NCI-H1436 (cell line): ENCODE measurements around the gene FGFRL1.

Source experiments
- DNase-seq: peaks from one replicate; lab custom pipeline; 2025; lab: John Stamatoyannopoulos, UW

FGFRL1 gene

DNA sequence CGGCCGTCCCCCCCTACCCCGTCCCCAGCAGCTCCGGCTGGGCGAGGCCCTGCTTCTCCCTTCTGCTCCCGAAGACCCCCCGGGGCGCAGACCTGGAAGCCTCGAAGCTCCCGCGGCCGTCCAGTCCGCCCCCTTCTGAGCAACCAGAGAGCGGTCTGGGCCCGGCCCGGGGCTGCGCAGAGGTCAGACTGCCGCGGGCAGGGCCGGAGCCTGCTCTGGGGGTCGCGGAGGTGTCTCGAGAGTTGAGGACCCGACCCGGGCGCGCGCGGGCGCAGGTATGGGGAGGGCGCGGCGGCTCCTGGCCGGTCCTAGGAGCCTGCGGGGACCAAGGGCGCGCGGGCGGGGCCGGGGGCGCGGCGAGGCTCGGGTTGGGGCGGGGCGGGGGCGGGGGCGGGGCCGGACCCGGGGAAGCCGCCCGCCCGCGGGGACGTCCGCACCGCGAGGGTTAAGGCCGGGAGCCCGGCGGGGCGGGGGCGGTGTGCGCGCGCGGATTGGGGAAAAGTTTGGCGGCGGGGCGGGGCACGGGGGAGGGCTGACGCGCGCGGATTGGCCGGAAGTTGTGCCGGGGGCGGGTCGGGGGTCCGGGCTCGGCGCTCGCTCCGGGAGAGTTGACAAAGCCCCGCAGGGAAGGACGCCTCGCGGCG is at the start of gene FGFRL1:
Gene FGFRL1 (plus strand): TSS at position 605 of the 644 bp plus-strand sequence. CDS start 860 bp downstream, outside the sequence.
- no peak for DNase-seq

GRCh38 chr4:962231-963208 is 48.9 kb upstream of the FGFRL1 start:
- DNase-seq = peak; percentile 63

- DNase-seq = peak; percentile 6
Observed at GRCh38 chr4:963276-964225, 47.9 kb upstream of the FGFRL1 start.

GRCh38 chr4:964346-965025 is 46.9 kb upstream of the FGFRL1 start:
- no peak for DNase-seq

DNA sequence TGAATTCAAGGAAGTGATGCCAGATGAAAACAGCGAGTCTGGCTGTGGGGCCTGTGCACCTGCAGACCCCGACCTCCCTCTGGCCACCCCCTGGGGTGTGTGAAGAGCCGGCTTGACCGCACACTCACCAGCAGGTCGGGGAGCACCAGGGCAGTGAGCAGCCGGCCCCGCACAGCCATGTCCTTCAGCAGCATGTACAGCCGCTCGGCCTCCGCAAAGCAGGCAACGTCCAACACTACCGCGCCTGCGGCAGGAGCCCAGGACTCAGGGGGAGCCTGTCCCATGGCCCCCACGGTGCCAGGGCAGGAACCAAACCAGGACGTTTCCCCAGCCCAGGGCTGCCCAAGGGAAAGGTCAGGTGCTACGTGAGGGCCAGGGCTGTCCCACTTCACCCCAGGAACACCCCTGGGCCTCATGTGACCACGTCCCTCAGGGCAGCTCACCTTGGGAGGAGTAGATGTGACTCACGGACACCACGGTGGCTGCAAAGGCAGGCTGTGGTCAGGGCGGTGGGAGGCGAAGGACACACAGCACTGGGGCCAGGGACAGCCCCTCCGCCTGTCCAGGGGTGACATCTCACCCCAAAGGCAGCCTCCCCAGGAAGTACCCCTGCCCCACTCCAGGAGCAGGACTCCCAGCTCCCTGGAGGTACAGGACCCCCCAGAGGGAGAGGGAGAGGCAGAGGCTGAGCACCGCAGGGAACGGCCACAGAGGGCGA is 46.2 kb upstream of the FGFRL1 start:
- DNase-seq = no peak

DNA sequence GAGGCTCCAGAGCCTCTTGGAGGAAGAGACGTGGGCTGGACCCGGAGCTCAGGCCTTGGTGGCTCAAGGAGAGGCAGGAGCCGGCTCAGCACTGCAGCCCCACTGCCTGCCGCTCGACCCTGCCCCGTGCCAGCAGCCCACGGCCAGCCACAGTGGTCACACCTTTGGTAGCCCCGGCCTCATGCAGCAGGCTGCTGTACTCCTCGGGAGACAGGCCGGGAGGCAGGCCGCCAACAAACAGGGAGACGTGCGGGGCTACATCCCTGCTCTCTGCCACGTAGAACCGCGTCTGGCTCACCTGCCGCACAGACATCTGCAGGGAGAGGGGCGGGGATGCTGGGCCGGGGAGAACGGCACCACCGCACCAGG is 45.7 kb upstream of the FGFRL1 start:
- DNase-seq = no peak

DNA sequence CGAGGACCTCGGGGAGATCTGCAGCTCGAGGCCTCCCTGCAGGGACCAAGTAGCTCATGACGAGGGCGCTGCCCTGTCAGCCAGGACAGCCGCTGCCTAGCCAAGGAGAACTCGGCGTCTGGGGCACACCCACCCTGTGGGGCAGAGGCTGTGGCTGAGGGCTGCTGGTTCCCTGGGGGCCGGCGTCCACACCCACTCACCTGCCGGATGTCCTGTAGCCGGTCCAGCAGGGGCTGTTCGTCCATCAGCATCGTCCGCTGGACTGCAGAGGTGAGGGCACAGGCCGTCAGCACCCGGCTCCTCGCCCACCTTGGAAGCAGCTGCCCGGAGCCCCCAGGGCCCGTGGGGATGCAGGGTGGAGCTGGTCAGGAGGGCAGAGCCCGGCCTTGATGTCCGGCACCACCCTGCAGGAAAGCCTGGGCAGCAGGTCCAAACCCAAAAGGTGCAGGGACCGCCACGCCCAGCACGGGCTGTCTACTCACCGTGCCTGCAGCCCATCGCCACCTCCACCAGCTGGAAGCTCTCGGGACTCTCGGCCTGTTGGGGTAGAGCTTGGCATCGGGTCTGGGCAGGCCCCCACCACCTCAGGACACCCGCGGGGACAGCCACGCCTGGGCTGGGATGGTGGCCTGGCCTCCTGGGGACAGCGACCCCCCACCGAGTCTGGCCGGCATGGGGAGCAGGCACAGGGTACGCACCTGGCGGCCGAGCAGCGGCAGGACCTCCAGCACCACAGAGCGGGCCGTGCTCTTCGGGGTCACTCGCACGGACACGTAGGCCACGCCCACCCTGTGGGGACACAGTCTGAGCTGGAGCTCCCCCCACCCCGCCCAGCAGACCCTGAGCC is 44.9 kb upstream of the FGFRL1 start:
- no peak for DNase-seq

DNA sequence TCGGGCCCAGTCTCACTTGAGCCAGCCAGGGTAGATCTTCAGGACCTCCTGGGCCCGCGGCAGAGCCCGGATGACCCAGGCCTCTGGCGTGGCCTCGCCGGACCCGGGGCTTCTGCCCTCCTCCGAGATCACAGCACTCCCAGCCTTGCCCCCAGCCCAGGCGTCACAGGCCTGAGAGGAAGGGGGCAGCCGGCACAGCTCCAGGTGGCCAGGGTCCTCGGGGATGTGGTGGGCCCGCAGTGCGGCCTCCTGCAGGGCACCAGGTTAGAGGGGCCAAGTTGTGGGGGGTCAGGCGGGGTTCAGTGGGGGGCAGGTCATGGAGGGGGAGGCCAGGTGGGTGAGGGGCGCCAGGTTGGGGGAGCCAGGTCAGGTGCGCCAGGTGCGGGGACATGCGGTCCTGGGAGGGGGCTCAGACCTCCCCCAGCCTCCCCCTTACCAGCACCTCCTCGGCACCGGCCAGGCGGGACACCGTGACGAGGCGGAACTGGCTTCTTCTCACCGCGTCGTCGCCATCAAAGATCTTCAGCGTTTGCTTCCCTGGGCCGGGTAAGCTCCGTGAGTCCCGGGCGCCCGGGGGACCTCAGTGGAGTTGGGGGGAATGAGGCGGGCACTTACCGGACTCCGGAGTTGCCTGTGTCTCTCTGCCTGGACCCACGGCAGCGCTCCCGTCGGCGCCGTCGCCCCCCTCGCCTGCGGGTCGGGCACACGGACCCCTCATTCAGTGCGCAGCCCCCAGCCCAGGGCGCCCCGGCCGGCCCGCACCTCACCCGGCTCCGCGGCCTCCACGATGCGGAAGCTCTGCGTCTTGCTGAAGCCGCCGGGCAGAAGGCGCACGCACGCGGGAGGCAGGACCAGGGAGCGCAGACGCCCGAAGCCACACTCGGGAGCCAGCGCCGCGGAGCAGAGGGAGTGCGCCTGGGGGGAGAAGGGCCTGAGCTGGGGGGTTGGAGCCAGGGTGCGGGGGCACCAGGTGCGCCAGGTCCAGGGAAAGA is 44.0 kb upstream of the FGFRL1 start:
- no peak for DNase-seq

- no peak for DNase-seq
Observed at GRCh38 chr4:968221-968620, 43.2 kb upstream of the FGFRL1 start.

DNA sequence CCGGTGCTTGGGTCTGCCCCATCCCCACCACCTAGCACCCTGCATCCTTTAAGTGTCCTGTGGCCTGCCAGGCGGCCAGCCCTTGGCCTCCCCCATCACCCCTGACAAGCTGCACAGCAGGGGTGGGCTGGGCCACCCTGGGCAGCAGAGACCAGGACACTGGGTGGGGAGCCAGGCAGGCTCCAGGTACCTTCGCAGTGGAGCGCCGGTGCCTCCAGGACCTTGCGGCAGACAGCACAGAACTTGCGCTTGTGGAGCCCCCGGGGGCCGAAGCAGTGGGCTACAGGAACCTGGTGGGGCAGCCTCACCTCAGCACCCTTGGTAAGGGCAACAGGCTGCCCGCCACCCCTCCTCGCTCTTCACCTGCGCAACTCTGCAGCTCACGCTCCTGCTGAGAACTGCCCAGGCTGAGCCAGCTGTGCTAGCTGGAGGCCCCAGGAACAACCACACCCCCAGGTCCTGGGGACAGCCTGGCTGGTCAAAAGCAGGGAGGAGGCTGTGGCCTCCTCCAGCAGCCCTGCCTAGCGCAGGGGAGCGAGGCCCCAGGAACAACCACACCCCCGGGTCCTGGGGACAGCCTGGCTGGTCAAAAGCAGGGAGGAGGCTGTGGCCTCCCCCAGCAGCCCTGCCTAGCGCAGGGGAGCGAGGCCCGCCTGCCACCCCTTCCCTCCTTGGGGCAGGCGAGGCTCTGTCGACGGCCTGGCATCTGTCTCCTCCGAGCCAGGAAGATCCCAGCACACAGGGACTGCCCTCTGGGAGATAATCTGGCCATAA is 42.6 kb upstream of the FGFRL1 start:
- no peak for DNase-seq

DNA sequence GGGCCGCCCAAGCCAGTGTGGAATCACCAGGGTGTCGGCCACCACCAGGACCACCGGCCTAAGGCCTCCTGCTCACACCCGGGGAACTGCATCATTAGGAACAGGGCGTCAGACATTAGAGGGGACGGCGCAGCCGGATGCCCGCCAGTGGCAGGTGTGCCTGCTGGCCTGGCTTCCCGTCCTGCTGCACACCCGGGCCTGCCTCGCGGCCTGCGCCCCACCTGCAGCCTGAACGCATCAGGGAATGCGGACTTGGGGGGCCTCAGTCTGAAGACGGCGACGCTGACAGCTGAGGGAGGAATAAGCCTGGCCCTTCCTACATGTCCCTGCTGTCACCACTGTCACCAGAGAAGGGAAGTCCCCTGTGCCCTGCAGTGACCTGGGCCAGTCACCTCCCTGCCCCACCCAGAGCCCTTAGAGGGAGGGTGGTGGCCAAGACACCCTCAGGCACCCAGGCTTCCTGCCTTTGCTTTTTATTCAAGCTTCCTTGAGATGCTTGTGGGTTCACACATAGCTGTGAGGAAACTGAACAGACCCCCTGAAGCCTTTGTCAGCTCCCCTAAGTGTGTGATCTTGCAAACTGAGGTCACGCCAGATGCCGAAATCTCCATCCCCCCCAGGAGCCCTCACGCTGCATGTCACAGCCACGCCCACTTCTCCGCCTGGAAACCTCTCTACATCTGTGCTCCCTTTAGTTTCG is 41.2 kb upstream of the FGFRL1 start:
- no peak for DNase-seq

DNA sequence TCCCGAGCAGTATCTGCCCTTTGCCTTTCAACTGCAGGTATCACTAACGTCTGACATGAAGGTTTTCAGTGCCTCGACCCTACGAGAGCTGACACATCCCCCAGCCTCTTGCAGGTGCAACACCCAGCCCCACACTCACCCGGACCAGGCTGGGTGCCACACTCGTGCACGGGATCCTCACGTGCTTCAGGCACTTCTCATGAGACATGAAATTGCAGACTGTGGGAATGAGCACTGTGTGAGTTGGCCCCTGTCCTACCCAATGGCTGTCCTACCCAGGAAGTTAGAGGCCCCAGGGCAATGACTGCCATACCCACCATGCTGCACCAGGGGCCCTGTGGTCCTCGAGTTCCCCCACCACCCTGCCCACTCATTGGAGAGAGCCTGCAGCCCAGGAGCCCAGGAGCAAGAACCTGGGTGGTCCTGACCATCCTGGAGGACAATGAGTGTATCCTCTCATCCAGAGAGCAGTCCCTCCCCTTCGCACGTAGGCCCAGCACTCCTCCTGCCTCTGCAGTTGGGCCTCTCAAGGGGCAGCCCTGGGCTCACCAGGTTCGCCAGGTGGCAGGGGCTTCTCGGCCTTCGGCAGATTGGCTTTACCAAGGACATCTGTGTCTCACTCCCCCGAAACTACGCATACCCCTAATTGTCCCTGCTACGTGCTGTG is 40.4 kb upstream of the FGFRL1 start:
- no peak for DNase-seq

DNA sequence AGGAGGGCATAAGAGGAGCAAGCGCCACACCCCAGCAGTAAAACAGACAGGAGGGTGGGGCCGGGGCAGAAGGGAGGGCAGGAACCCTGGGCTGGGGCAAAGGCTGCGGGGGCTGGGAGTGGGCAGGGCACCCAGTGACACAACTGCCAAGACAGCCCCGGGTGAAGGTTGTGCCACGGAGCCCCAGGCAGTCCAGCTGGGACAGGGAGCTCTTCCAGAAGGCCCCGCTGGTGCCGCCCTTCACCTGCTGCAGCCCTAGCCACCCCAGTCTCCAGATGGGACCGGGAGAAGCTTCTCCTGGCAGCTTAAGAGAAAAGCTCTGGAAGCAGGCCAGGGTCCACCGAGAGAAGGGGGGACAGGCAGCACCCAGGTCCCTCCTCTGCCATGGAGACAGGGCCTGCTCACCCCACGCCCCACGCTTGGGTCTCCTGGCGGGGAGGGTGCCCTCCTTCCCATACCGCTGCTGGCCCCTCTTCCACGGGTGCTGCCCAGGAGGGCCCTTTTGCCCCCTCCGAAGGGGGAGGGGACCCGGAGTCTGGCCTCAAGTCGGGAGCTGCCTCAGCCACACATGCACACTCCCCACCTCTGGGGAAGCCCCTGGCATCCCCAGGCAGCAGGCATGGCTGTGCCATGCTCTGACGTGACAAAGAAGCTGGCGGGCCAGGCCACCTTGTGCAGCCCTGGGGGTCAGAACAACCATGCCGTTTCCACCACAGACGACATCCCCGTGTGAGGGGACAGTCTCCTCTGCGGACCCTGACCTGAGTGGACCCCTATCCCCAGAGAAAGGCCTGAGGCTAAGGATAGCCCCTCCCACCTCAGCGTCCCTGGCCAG is 39.5 kb upstream of the FGFRL1 start:
- DNase-seq = no peak

DNA sequence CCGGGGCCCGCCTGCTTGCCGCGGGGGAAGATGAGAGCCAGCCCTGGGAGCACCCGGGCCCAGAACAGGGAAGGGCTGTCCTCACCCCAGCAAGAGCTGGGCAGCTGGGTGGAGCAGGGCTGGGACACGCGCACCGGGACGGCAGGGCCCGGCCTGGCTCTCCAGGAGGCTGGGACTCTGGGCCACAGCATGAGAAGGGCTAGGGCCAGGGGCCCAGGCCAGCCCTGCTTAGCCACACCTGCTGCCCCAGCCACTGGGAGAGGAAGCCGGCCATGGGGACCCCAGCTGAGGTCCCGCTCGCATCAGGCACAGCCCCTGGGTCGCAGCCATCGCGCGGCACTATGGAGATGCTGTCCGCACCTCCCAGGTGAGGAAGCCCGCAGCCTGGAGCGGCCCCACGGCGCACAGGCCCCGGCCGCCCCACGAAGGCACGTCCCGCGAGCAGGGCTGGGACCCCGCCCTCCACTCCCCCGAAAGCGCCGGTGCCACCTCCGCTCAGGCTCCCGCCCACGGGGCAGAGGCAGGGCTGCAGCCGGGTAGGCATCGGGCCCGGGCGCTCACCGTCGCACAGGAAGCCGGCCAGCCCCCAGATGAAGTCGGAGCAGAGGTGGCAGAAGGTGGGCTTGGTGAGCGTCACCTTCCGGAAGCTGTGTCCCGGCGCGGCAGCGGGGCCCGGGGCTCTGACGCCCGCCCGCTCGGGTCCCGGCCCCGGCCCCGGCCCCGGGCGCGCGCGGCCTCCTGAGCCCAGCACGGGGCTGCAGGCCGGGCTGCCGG is 38.6 kb upstream of the FGFRL1 start:
- DNase-seq = no peak
